NCI-H82 treated with DMSO at 0.1 percent for 48 hours (cell line): ENCODE results near the gene SLC6A9.

Source experiments
- DNase-seq: peaks from one replicate; lab custom pipeline; 2025; ENCODE audit not compliant: unreplicated experiment; lab: John Stamatoyannopoulos, UW

The SLC6A9 gene

GRCh38 chr1:44048532-44049215 is 17.4 kb upstream of the SLC6A9 start:
- no peak for DNase-seq

DNA sequence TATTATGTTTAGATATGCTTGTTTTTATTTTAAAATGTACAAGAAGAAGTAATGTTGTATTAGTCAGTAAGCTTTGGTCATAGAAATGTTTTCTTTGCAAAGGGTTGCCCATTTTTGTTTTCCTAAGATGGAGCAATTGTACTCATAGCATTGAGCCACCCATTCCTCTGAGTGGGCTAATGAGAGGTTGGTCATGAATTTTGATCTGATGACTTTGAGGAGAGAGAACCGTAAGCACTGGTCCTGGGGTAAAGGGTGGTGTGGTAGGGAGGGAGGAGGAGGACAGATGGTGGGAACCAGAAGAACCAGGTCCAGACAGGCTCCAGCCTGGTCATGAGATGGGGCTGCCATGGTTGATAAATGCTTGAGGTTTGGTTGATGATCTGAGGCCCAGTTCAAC is 15.9 kb upstream of the SLC6A9 start:
- DNase-seq = no peak

GRCh38 chr1:44045064-44045463 is 13.8 kb upstream of the SLC6A9 start:
- no peak for DNase-seq

DNA sequence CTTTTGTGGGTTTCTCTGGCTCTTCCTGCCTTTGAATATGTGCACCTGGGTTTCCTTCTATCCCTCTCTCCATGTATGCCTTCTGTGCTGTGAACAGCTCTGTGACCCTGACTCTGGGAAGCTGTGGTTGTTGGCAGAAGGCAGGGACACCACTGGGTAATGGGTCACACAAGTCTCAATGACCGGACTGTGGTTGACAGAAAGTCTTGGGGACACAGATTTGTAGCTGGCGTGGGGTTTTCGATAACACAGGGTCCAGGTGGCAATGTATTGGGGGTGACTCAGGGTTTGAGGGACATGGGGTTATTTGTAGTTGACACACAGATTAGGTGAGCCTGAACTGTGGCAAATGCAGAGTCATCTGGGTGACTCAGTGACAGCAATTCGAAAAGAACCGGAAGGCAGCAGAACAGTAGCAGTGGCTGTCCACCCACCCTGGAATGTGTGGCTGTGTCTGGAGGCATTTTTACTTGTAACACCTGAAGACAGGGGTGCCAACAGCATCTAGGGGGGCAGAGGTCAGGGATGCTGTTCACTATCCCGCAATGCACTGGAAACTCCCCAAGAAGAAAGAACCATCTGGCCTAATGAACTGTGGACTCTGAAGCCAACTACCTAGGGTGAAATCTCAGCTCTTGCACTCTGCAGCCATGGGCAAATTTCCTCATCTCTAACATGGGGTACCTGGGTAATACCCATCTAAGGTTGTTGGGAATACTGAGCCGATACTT is 13.0 kb upstream of the SLC6A9 start:
- DNase-seq = no peak

- DNase-seq = peak; percentile 77
These were observed 12.2 kb upstream of the SLC6A9 start for GRCh38 chr1:44043176-44044070.

- DNase-seq = no peak
These were observed 9.6 kb upstream of the SLC6A9 start for GRCh38 chr1:44040846-44041245.

GRCh38 chr1:44040418-44040817 is 9.2 kb upstream of the SLC6A9 start:
- no peak for DNase-seq

DNA sequence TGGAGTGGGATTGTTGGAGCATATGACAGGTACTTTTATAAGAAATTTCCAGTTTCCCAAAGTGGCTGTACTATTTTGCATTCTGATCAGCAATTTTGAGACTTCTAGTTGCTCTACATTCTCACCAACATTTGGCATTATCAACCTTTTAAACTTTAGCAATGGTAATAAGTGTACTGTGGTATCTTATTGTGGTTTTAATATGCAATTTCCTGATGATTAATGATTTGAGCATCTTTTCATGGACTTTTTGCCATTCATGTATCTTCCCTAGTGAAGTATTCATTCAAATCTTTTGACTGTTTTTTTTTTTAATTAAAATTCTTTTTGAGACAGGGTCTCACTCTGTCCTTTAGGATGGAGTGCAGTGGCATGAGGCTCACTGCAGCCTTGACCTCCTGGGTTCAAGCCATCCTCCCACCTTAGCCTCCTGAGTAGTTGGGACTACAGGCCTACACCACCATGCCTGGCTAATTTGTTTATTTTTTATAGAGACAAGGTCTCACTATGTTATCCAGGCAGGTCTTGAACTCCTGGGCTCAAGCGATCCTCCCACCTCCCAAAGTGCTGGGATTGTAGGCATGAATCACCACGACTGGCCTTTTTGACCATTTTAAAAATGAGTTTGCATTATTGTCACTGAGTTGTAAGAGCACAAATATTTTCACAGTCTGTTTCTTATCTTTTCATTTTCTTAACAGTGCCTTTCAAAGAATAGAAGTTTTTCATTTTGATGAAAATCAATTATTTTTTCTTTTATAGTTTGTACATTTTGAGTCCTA is 7.8 kb upstream of the SLC6A9 start:
- DNase-seq = no peak

DNA sequence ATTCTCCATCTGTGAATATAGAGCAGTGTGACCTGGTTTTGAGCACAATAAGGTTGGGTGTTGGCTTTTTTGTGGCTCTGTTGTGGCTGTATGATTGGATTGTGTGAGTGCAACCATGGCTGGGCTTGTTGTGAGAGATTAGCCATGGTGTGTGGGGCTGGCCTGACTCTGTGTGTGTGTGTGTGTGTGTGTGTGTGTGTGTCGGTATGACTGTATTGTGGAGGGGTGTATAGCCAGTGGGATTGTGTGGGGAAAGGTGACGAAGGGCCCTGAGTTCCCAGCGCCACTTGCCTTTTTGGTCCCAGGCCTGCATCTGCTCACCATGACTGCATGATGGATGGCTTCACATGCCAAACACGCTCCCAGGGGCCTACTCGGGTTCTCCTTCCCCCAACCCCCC is 5.9 kb upstream of the SLC6A9 start:
- no peak for DNase-seq

- peak; percentile 83 for DNase-seq
These were observed 5.3 kb upstream of the SLC6A9 start for GRCh38 chr1:44036409-44037139.

DNA sequence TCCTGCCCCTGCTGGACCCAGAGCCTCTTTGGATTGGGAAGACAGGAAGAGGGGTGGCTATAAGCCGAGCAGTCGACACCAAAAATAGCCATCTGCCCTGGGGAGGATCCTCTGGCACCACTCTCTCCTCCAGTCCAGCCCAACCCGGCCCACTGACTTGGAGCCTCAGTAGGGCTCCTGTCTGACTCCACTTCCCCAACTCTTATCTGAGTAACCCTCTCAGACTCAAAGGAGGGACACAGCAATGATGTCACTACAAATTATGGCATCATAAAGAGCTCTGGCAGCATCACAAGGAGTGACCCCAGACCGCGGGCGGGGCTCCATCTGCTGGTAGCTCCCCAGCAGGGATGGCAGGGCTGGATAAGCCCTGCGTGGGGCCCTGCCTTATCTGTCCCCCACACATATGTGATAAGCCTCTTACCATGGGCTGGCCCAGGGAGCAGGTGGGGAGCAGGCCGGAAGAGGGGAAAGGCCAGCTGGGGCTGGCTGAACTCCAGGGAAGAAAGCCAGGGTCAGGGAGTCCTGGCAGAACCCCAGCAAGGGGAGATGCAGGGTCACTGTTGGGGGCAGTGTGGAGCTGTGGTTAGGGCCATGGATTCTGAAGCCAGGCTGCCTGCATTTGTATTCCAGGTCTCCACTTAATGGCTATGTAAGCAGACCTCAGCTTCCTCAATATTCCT is 4.6 kb upstream of the SLC6A9 start:
- DNase-seq = peak; percentile 87

GRCh38 chr1:44034976-44035716 is 3.9 kb upstream of the SLC6A9 start:
- no peak for DNase-seq

DNA sequence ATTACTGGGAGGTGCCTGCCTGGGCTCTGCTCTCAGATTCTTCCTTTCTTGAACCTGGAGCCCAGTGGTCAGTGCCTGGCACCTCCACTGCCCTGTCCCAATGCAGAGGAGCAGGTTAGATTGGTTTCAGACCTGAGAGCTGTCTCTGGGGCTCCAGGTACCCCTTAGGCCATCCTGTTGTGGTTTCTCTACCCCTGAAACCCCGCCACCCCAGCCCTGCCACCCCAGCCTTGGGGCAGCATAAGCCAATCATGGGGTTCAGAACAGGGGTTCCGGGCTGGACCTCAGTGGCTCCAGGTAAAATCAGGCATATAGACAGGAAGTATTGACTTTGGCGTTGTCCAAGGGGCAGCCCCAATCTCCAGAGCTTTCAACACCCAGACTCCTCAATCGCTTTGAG is 3.2 kb upstream of the SLC6A9 start:
- no peak for DNase-seq

- DNase-seq = no peak
These were observed 2.5 kb upstream of the SLC6A9 start for GRCh38 chr1:44033756-44034155.

- no peak for DNase-seq
These were observed 1.8 kb upstream of the SLC6A9 start for GRCh38 chr1:44033041-44033575.

- DNase-seq = no peak
These were observed 1.0 kb upstream of the SLC6A9 start for GRCh38 chr1:44032170-44032790.

DNA sequence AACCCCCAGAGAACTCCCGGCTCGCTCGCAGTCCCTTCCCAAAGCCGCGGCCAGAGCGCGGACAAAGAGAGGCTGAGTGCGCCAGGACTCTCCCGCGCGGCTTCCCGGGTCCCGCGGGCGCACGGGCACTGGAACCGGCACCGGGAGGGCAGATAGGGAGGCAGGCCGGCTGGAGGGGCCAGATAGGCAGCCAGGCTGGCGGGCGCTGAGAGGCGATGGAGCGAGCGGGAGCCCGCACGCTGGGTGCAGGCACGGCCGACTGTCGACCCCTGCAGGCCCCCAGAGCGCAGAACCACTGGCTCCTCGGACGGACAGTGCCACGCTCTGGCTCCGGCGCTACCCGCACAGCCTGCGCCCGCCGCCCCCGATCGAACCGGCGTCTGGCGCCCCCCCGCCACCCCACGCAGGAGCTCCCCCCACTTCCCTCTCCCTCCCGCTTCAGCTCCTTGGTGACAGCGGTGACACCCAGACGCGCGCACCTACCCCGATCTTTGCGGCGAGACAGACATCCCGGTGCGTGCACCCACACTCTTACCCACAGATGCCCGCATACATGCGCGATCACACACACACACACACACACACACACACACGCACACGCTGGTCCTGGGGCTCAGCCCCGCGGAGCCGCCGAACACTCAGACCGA is 534 bp downstream of the SLC6A9 start:
- no peak for DNase-seq
